ENCODE data around the gene PUS7. TPM values are rescaled to one million over a fixed set of nuclear protein-coding genes. Genes with fewer than 3 reads are reported as not detected.
"Not testable (repeated sequence)": the region's sequence is repeated elsewhere in the genome, so short reads cannot be mapped to it uniquely, and the experiment has no call there.

Gene PUS7, protein sequence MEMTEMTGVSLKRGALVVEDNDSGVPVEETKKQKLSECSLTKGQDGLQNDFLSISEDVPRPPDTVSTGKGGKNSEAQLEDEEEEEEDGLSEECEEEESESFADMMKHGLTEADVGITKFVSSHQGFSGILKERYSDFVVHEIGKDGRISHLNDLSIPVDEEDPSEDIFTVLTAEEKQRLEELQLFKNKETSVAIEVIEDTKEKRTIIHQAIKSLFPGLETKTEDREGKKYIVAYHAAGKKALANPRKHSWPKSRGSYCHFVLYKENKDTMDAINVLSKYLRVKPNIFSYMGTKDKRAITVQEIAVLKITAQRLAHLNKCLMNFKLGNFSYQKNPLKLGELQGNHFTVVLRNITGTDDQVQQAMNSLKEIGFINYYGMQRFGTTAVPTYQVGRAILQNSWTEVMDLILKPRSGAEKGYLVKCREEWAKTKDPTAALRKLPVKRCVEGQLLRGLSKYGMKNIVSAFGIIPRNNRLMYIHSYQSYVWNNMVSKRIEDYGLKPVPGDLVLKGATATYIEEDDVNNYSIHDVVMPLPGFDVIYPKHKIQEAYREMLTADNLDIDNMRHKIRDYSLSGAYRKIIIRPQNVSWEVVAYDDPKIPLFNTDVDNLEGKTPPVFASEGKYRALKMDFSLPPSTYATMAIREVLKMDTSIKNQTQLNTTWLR
- total RNA-seq, result 10 to 100 TPM in 1 of 2 donors, 1 to 10 TPM in 1; 7.2 to 11.3 TPM
- long read RNA-seq, donor 1, partial matches to known transcripts, result 4 of 7 reads
- long read RNA-seq, donor 1, other reads (novel, unspliced or antisense), result 0 of 7 reads
- long read RNA-seq, donor 2, partial matches to known transcripts, result 3 of 4 reads
- long read RNA-seq, donor 2, other reads (novel, unspliced or antisense), result 0 of 4 reads

- peak; percentile 95 for DNase-seq (ENCODE audit: low spot score)
- intact Hi-C loops (cut with DNase I), result no loop called here
Observed at GRCh38 chr7:105521717-105522463, at the start of gene PUS7. Gene PUS7 (minus strand): TSS chr7:105522271. CDS start chr7:105508512, 13,759 bp downstream.

DNA sequence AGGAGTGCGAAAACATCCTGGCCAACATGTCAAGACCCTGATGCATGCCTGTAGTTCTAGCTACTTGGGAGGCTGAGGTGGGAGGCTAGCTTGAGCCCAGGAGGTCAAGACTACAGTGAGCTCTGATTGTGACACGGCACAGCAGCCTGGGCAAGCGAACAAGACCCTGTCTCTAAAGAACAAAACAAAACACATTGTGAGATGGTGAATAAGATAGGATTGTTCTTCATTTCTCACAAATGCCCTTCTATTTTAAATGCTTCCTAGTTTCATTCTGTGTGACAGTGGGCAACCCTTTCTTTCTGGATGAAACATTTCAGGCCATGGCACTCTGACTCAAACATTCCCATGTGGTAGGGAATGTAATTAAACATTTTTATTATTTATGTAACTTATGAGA, 45.8 kb upstream of the PUS7 start:
- intact Hi-C loops (cut with DNase I), result no loop called here
- DNase-seq (ENCODE audit: low spot score), result no peak

DNA sequence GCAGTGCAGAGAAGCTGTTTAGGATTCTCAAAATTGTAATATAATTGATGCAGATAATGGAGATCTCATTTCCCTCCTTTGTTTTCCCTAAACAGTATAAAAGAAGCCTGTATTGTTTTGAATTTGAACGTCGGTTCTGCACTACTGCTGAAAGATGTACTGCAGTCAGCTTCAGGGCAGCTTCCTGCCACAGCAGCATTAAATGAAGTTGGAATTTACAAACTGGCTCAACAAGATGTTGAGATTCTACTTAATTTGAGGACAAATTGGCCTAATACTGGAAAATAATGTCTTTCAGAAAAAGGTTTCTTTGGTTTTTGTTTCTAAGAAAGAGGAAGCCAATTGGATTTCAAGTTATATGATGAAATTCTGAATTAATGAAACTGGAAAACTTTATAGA, 45.0 kb upstream of the PUS7 start:
- intact Hi-C loops (cut with DNase I), result no loop called here
- no peak for DNase-seq (ENCODE audit: low spot score)

GRCh38 chr7:105565190-105565589, 43.1 kb upstream of the PUS7 start:
- intact Hi-C loops (cut with DNase I), result no loop called here
- no peak for DNase-seq (ENCODE audit: low spot score)

- no peak for DNase-seq (ENCODE audit: low spot score)
- intact Hi-C loops (cut with DNase I), result no loop called here
Observed at GRCh38 chr7:105559926-105560325, 37.9 kb upstream of the PUS7 start.

GRCh38 chr7:105538339-105538738, 16.3 kb upstream of the PUS7 start:
- intact Hi-C loops (cut with DNase I), result no loop called here
- DNase-seq (ENCODE audit: low spot score), result no peak

DNA sequence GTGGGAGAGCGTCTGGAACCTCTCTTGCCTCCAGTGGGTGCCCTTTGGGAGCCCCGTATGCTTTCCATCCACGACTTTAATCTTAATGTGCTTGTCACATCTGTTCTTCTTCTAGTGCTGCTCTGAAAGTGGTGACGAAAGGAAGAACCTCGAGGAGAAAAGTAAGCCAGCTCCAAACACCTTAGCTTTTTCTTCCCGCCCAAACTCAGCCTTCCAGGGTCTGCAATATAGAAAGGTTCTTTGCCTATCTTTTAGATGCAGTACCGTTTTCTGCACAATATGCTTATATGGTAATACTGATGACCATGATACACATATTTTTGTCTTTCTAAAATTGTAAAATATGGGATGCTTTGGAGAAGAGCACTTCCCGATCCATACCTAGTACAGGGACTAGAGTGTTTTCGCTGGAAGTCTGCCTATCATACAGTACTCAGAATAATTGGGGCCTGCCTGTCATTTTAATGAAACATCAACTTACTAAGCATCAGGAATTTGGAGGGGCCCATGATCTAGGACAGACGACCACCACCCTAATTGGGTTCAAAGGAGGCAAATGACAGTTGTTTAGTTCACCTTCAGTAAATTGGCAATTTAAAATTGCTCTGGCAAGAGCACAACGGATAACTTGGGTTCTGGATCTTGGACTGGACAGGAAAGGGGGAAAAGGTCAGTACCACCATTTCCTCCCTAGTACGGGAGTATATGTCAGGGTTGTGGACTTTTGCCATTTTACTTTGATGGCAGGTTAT, 10.8 kb upstream of the PUS7 start:
- intact Hi-C loops (cut with DNase I), result no loop called here
- no peak for DNase-seq (ENCODE audit: low spot score)

DNA sequence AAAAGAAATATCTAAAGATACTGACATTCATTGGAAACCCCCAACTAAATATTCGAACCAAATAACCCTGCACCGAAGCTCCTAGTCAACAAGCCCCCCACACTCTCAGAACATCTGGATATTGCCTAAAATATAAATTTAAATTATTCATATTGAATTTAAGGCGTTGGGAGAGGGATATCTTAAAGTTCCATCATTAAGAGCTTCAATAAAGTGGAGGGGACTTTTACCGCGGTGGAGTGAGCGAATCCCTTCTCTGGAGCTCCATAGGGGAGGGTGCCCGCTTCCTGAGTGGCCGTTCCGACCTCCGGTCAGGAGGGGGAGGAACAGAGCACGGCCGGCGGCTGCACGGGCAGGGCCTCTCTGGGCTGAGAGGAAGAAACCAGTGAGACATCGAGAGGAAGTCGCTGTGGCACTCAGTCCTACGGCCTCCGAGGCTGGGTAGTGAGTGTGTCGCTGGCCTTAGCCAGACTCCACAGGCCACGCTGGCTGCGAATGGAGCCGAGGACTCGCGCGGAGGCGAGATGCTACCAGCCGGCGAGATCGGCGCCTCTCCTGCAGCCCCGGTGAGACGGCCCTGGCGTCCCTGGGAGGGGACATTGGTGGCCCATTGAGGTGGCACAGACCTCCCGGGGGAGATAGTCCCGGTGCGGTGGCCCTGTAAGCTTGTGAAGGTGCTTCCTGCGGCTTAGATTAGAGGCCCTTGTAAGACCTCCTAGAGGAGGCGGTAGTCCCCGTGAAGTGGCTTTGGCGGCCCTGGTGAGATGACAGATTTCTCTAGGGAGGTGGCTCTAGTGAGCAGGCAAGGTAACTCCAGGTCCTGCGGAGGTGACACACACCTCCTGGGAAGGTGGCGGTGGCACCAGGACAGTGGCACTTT, 10.0 kb upstream of the PUS7 start, which contains the start of gene RINT1:
Gene RINT1 (plus strand): TSS at position 410 of the 880 bp plus-strand sequence. CDS start 115 bp downstream, at position 525.
- DNase-seq (ENCODE audit: low spot score), result peak; percentile 97
- intact Hi-C loops (cut with DNase I), result no loop called here

GRCh38 chr7:105530546-105530945, 8.5 kb upstream of the PUS7 start:
- intact Hi-C loops (cut with DNase I), result no loop called here
- DNase-seq (ENCODE audit: low spot score), result no peak

DNA sequence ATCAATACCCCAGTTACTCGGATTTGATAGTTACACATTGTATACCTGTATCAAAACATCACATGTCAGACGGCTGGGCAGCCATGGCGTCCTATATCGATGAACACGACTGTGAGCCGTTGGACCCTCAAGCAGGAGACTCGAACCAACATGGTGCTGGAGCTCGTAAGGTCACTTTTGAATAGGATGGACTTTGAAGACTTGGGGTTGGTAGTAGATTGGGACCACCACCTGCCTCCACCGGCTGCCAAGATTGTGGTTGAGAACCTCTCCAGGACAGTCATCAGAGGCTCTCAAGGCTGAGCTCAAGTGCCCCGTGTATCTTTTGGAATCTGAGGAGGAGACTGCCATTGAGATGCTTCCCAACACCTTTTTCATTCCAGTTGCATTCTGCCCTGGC, 8.1 kb upstream of the PUS7 start:
- intact Hi-C loops (cut with DNase I), result no loop called here
- no peak for DNase-seq (ENCODE audit: low spot score)

DNA sequence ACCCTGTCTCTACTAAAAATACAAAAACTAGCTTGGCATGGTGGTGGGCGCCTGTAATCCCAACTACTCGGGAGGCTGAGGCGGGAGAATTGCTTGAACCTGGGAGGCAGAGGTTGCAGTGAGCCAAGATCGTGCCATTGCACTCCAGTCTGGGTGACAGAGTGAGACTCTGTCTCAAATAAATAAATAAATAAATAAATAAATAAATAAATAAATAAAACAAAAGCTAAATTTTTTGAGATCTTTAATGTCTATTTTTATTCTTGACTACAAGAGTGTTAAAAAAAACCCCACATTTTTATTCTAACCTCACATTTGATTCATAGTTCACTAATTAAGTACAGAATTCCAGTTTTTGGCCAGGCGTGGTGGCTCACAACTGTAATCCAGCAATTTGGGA, 5.7 kb upstream of the PUS7 start:
- intact Hi-C loops (cut with DNase I); DNase-seq (ENCODE audit: low spot score): not testable (repeated sequence)

- intact Hi-C loops (cut with DNase I), result no loop called here
- DNase-seq (ENCODE audit: low spot score), result no peak
Observed at GRCh38 chr7:105524840-105525239, 2.8 kb upstream of the PUS7 start.

DNA sequence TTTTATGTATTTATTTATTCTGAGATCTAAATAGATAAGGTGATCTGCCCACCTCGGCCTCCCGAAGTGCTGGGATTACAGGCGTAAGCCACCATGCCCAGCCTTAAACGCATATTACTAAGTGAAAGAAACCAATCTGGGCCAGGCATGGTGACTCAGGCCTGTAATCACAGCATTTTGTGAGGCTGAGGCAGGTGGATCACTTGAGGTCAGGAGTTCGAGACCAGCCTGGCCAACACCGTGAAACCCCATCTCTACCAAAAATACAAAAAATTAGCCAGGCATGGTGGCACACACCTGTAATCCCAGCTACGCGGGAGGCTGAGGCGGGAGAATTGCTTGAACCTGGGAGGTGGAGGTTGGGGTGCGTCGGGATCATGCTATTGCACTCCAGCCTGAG, 2.4 kb upstream of the PUS7 start:
- intact Hi-C loops (cut with DNase I); DNase-seq (ENCODE audit: low spot score): not testable (repeated sequence)

DNA sequence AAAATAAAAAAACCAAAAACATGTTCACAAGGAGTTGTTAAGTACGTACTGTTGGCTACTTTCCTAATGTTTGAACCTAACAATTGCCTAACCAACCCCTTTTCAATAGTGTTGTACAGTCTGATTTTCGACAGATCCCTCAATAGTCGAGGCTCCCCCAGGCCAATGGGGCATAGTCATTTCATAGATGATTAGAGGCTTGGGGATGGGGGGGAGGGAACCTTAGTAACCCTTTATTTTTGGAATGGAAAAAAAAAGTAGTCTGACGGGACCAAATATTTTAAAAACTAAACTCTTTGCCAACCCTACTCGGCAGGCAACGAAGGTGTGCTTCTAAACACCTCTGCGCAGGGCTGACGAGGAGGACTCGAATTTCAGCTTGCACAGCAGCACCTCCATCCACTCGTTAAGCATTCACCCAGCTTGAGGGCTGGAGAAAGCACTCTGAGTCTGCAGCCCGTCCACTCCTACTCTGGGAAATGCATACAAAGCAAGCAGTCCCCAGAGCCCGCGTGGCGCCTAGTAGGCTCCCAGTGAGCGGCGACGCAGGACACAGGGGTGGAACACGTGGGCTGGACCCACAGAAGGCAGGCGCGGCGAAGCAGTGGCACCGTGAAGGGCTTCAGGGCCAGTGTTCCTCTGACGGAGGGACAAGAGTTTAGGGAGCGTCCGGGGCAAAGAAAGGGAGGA, 899 bp downstream of the PUS7 start:
- intact Hi-C loops (cut with DNase I), result no loop called here
- DNase-seq (ENCODE audit: low spot score), result peak; percentile 92

DNA sequence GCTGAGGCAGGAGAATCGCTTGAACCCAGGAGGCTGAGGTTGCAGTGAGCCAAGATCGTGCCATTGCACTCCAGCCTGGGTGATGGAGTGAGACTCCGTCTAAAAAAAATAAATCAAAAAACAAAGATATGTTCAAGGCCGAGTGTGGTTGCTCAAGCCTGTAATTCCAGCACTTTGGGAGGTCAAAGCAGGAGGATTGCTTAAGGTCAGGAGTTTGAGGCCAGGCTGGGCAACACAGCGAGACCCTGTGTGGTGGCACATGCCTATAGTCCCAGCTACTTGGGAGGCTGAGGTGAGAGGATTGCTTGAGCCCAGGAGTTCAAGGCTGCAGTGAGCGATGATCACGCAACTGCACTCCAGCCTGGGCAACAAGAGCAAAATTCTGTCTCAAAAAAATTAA, 1.5 kb downstream of the PUS7 start:
- intact Hi-C loops (cut with DNase I); DNase-seq (ENCODE audit: low spot score): not testable (repeated sequence)

GRCh38 chr7:105519353-105519752, 2.7 kb downstream of the PUS7 start:
- intact Hi-C loops (cut with DNase I), result no loop called here
- DNase-seq (ENCODE audit: low spot score), result no peak

DNA sequence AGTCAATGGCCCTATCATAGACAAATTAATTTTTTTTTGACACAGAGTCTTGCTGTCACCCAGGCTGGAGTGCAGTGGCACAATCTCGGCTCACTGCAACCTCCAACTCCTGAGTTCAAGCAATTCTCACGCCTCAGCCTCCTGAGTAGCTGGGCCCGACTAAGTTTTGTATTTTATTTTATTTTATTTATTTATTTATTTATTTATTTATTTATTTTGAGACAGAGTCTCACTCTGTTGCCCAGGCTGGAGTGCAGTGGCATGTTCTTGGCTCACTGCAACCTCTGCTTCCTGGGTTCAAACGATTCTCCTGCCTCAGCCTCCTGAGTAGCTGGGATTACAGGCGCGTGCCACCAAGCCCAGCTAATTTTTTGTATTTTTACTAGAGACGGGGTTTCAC, 6.5 kb downstream of the PUS7 start:
- intact Hi-C loops (cut with DNase I); DNase-seq (ENCODE audit: low spot score): not testable (repeated sequence)

Data from posterior vena cava (tissue), 2 donors.